Body of pancreas (tissue), 4 donors: Measurements from ENCODE around the gene PIK3AP1.

ENCODE experiments used
- POLR2A ChIP-seq, 3 donors: fragments of 450-650 bp; IDR thresholded peaks; one replicate each; pipeline ENCODE4 v1.6.1; 2016; ENCODE audit warnings: antibody characterized with exemption in 3 of 3, mild to moderate bottlenecking in 2 of 3
- TF ChIP-seq, protein P1 (sequence below), 7 experiments: fragments of 450-650 bp in 4 of 7; fragments of 200-600 bp in 3 of 7; sonication (generic) in 3 of 7; IDR thresholded peaks; one replicate each; pipeline ENCODE4 v1.5.1; 2016 to 2019; ENCODE audit warnings: antibody characterized with exemption in 7 of 7

- TF ChIP-seq, protein P1, sequence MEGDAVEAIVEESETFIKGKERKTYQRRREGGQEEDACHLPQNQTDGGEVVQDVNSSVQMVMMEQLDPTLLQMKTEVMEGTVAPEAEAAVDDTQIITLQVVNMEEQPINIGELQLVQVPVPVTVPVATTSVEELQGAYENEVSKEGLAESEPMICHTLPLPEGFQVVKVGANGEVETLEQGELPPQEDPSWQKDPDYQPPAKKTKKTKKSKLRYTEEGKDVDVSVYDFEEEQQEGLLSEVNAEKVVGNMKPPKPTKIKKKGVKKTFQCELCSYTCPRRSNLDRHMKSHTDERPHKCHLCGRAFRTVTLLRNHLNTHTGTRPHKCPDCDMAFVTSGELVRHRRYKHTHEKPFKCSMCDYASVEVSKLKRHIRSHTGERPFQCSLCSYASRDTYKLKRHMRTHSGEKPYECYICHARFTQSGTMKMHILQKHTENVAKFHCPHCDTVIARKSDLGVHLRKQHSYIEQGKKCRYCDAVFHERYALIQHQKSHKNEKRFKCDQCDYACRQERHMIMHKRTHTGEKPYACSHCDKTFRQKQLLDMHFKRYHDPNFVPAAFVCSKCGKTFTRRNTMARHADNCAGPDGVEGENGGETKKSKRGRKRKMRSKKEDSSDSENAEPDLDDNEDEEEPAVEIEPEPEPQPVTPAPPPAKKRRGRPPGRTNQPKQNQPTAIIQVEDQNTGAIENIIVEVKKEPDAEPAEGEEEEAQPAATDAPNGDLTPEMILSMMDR (IDR thresholded peaks at IDR 0.05), result peak in 3 of 7 experiments; percentile 32 to 42 (median 36)
- TF ChIP-seq POLR2A (IDR thresholded peaks at IDR 0.05), result no peak
Measured at GRCh38 chr10:96719200-96719599, 1.1 kb downstream of the PIK3AP1 start.
